HCT116 (cell line): ENCODE data around the gene C20orf96.

Experiments used
- CEBPB ChIP-seq: IDR thresholded peaks from 2 replicates; pipeline ENCODE4 v1.6.1; 2012; ENCODE audit warnings: low read depth
- CTCF ChIP-seq, 3 experiments: fragments of 200-600 bp in 1 of 3; sonication (generic) in 1 of 3; IDR thresholded peaks in 2 of 3; conservative IDR thresholded peaks in 1 of 3; 2 replicates each; pipeline ENCODE4 v1.5.1; 2012 to 2017; ENCODE audit warnings: low read depth in 2 of 3, low read length in 2 of 3, antibody characterized with exemption in 1 of 3, borderline replicate concordance in 1 of 3, control low read depth in 1 of 3, mild to moderate bottlenecking in 1 of 3, mixed read lengths in 1 of 3, mixed run types in 1 of 3, moderate library complexity in 1 of 3; ENCODE audit not compliant: insufficient read depth in 1 of 3
- JUND ChIP-seq: IDR thresholded peaks from 2 replicates; pipeline ENCODE4 v1.6.1; 2012
- POLR2A ChIP-seq: IDR thresholded peaks from 2 replicates; pipeline ENCODE4 v1.7.0; 2011; ENCODE audit warnings: borderline replicate concordance; ENCODE audit not compliant: insufficient read depth, insufficient read length; ENCODE audit errors: extremely low read depth
- POLR2AphosphoS5 ChIP-seq: IDR thresholded peaks from 2 replicates; pipeline ENCODE4 v1.6.1; 2011; ENCODE audit warnings: mild to moderate bottlenecking, low read depth, low read length, moderate library complexity
- SIN3A ChIP-seq: IDR thresholded peaks from 2 replicates; pipeline ENCODE4 v1.6.1; 2012; ENCODE audit warnings: low read depth
- TCF7L2 ChIP-seq: IDR thresholded peaks from 2 replicates; pipeline ENCODE4 v1.7.0; 2011; ENCODE audit warnings: borderline replicate concordance, inconsistent platforms; ENCODE audit not compliant: insufficient read depth, insufficient read length; ENCODE audit errors: extremely low read depth
- ZFX ChIP-seq: fragments of 450-650 bp; IDR thresholded peaks from 2 replicates; pipeline ENCODE4 v1.6.1; 2017
- ZNF274 ChIP-seq: fragments of 200-500 bp; sonication (Bioruptor generic); IDR thresholded peaks from 2 replicates; pipeline ENCODE4 v1.6.1; 2014; ENCODE audit warnings: mild to moderate bottlenecking, low read depth, low read length, inconsistent platforms

DNA sequence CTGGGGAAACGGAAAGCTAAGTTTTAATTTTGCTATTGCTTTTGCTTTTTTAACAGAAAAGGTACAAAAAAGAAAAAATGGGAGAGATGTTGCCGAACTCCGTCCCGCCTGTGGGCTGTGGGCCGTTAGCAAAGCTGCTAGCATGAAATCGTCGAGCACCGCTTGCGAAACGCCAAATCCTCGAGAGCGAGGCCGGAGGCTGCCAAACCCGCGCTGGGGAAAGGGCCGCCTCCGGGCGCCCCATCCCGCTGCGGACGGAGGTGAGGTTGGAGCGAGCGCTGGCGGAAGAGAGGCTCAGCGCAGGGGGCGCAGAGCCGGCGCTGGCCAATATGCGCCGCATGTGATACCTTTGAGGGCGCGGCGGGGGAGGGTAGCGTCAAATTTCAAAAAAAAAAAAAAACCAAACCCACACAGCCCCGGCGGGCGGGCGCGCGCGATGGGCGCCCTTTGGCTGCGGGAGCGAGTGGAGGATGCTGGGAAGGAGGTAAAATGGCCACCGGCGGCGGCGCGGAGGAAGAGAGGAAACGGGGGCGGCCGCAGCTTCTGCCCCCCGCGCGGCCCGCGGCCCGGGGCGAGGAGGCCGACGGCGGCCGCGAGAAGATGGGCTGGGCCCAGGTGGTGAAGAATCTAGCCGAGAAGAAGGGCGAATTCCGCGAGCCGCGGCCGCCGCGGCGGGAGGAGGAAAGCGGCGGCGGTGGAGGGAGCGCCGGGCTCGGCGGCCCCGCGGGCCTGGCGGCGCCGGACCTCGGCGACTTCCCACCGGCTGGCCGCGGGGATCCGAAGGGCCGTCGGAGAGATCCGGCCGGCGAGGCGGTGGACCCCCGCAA lies 6.8 kb upstream of the C20orf96 start, which contains the start of gene ZCCHC3:
- TF ChIP-seq TCF7L2, result peak; percentile 95
- TF ChIP-seq JUND, result peak; percentile 26; the same call in 1 of the 2 replicates
- no peak for TF ChIP-seq CTCF (IDR thresholded peaks at IDR 0.05 in 2 of 3, conservative IDR thresholded peaks at IDR 0.05 in 1 of 3; ENCODE audit: borderline replicate concordance in 1 of 3, insufficient read depth in 1 of 3, low read depth in 2 of 3, low read length in 2 of 3)
- TF ChIP-seq ZFX, result peak; percentile 99
- no peak for TF ChIP-seq ZNF274
- peak; percentile 81 for TF ChIP-seq POLR2AphosphoS5
- peak; percentile 50 for TF ChIP-seq CEBPB
- TF ChIP-seq SIN3A, result peak; percentile 88
- TF ChIP-seq POLR2A, result no peak
